Measurements from ENCODE around the gene ARMC7. TPM values are rescaled to one million over a fixed set of nuclear protein-coding genes. Genes with fewer than 3 reads are reported as not detected.
A peak's percentile ranks its signal among the peaks of the same experiment; 100 is the strongest.

Gene ARMC7
- total and polyA plus RNA-seq, 2 of the 13 experiments (the other 11 are each of a cell fraction or from before 2014, with no cell fraction given), result 3.9 to 4.2 TPM

DNA sequence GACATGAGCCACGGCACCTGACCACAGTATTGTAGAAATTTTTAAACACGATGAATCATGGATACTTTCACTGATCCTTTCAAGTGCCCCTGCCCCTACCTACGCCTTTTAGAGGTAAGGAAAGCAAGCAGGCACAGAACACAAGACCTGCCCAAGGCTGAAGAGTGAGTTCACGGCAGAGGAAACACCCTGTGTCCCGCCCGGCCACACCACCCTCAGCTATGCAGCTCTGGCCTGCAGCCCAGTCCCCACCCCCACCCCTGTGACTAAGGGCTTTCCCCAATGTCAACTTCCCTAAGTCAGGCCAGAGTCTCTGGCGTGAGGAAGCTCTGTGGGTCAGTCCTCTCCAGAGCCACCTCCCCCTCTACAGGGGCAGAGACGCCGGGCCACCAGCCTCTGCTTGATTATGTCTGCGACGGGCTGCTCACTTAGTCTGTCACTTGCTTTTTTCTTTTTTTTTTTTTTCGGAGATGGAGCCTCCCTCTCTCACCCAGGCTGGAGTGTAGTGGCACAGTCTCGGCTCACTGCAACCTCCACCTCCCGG is 13.6 kb upstream of the ARMC7 start (continued):
- TF ChIP-seq, protein P1, sequence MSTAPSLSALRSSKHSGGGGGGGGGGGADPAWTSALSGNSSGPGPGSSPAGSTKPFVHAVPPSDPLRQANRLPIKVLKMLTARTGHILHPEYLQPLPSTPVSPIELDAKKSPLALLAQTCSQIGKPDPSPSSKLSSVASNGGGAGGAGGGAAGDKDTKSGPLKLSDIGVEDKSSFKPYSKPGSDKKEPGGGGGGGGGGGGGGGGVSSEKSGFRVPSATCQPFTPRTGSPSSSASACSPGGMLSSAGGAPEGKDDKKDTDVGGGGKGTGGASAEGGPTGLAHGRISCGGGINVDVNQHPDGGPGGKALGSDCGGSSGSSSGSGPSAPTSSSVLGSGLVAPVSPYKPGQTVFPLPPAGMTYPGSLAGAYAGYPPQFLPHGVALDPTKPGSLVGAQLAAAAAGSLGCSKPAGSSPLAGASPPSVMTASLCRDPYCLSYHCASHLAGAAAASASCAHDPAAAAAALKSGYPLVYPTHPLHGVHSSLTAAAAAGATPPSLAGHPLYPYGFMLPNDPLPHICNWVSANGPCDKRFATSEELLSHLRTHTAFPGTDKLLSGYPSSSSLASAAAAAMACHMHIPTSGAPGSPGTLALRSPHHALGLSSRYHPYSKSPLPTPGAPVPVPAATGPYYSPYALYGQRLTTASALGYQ (CRISPR knock-in tag; IDR thresholded peaks at IDR 0.05), result no peak
- no peak for TF ChIP-seq U2AF1 (optimal IDR thresholded peaks at IDR 0.05; ENCODE audit: low read depth, low read length)
- TF ChIP-seq, protein P2, sequence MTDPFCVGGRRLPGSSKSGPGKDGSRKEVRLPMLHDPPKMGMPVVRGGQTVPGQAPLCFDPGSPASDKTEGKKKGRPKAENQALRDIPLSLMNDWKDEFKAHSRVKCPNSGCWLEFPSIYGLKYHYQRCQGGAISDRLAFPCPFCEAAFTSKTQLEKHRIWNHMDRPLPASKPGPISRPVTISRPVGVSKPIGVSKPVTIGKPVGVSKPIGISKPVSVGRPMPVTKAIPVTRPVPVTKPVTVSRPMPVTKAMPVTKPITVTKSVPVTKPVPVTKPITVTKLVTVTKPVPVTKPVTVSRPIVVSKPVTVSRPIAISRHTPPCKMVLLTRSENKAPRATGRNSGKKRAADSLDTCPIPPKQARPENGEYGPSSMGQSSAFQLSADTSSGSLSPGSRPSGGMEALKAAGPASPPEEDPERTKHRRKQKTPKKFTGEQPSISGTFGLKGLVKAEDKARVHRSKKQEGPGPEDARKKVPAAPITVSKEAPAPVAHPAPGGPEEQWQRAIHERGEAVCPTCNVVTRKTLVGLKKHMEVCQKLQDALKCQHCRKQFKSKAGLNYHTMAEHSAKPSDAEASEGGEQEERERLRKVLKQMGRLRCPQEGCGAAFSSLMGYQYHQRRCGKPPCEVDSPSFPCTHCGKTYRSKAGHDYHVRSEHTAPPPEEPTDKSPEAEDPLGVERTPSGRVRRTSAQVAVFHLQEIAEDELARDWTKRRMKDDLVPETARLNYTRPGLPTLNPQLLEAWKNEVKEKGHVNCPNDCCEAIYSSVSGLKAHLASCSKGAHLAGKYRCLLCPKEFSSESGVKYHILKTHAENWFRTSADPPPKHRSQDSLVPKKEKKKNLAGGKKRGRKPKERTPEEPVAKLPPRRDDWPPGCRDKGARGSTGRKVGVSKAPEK (CRISPR knock-in tag; IDR thresholded peaks at IDR 0.05; ENCODE audit: borderline replicate concordance), result no peak
- no peak for TF ChIP-seq BRD4 (CRISPR knock-in tag; IDR thresholded peaks at IDR 0.05)
- TF ChIP-seq, protein P3, sequence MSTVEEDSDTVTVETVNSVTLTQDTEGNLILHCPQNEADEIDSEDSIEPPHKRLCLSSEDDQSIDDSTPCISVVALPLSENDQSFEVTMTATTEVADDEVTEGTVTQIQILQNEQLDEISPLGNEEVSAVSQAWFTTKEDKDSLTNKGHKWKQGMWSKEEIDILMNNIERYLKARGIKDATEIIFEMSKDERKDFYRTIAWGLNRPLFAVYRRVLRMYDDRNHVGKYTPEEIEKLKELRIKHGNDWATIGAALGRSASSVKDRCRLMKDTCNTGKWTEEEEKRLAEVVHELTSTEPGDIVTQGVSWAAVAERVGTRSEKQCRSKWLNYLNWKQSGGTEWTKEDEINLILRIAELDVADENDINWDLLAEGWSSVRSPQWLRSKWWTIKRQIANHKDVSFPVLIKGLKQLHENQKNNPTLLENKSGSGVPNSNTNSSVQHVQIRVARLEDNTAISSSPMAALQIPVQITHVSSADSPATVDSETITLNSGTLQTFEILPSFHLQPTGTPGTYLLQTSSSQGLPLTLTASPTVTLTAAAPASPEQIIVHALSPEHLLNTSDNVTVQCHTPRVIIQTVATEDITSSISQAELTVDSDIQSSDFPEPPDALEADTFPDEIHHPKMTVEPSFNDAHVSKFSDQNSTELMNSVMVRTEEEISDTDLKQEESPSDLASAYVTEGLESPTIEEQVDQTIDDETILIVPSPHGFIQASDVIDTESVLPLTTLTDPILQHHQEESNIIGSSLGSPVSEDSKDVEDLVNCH (CRISPR knock-in tag; IDR thresholded peaks at IDR 0.05), result no peak
- TF ChIP-seq, protein P4, sequence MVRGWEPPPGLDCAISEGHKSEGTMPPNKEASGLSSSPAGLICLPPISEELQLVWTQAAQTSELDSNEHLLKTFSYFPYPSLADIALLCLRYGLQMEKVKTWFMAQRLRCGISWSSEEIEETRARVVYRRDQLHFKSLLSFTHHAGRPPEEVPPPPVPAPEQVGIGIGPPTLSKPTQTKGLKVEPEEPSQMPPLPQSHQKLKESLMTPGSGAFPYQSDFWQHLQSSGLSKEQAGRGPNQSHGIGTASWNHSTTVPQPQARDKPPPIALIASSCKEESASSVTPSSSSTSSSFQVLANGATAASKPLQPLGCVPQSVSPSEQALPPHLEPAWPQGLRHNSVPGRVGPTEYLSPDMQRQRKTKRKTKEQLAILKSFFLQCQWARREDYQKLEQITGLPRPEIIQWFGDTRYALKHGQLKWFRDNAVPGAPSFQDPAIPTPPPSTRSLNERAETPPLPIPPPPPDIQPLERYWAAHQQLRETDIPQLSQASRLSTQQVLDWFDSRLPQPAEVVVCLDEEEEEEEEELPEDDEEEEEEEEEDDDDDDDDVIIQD (CRISPR knock-in tag; IDR thresholded peaks at IDR 0.05; ENCODE audit: low read depth), result peak; percentile 21; the same call in 1 of the 2 replicates
- TF ChIP-seq RORA (CRISPR knock-in tag; IDR thresholded peaks at IDR 0.05), result no peak
- no peak for TF ChIP-seq ADNP (CRISPR knock-in tag; IDR thresholded peaks at IDR 0.05)
- no peak for TF ChIP-seq CREB1 (IDR thresholded peaks at IDR 0.05)
- no peak; the same call in 1 of the 2 replicates for TF ChIP-seq CREB1 (CRISPR knock-in tag; IDR thresholded peaks at IDR 0.05)
- peak; percentile 74 for TF ChIP-seq ZNF350 (CRISPR knock-in tag; IDR thresholded peaks at IDR 0.05; ENCODE audit: borderline replicate concordance, low read depth)
- no peak for TF ChIP-seq ZNF776 (CRISPR knock-in tag; IDR thresholded peaks at IDR 0.05)
- no peak for TF ChIP-seq ZNF546 (CRISPR knock-in tag; conservative IDR thresholded peaks at IDR 0.05)
- peak; percentile 62 for TF ChIP-seq GABPB1 (CRISPR knock-in tag; IDR thresholded peaks at IDR 0.05)
